HepG2 (cell line): ENCODE results near the gene DNAJC5. TPM values are rescaled to one million over a fixed set of nuclear protein-coding genes. Genes with fewer than 3 reads are reported as not detected.

Source experiments
- CREM ChIP-seq, 2 experiments: sonication (generic) in 1 of 2; formaldehyde crosslinking in 1 of 2; IDR thresholded peaks; 2 replicates each; pipeline versions ENCODE4 v1.4.0 to v1.6.1; 2016 to 2020; ENCODE audit warnings: antibody characterized with exemption in 1 of 2, mild to moderate bottlenecking in 1 of 2, missing genetic modification reagents in 1 of 2
- FOXC1 ChIP-seq: sonication (generic); formaldehyde crosslinking; IDR thresholded peaks from 2 replicates; pipeline ENCODE4 v1.8.0; 2022; ENCODE audit warnings: mild to moderate bottlenecking, missing genetic modification reagents, borderline replicate concordance
- GABPA ChIP-seq, 2 experiments: IDR thresholded peaks; 2 replicates each; pipeline ENCODE4 v1.6.1; 2011 to 2016; ENCODE audit warnings: low read depth in 2 of 2, low read length in 1 of 2, missing biosample characterization in 1 of 2, missing genetic modification characterization in 1 of 2
- HOMEZ ChIP-seq: IDR thresholded peaks from 2 replicates; pipeline ENCODE4 v1.6.1; 2016; ENCODE audit warnings: low read depth
- IRX3 ChIP-seq: sonication (generic); formaldehyde crosslinking; IDR thresholded peaks from 2 replicates; pipeline ENCODE4 v1.8.1; 2023; ENCODE audit warnings: mild to moderate bottlenecking, low read depth, missing genetic modification reagents, borderline replicate concordance
- KLF11 ChIP-seq: IDR thresholded peaks from 2 replicates; pipeline ENCODE4 v1.6.1; 2016; ENCODE audit warnings: missing compliant biosample characterization
- MAX ChIP-seq: IDR thresholded peaks from 2 replicates; pipeline ENCODE4 v1.6.1; 2012; ENCODE audit warnings: inconsistent platforms
- MBD4 ChIP-seq: IDR thresholded peaks from 2 replicates; pipeline ENCODE4 v1.6.1; 2012; ENCODE audit warnings: low read length, inconsistent platforms, borderline replicate concordance
- PHF21A ChIP-seq: sonication (generic); formaldehyde crosslinking; IDR thresholded peaks from 2 replicates; pipeline ENCODE4 v1.5.0; 2020; ENCODE audit warnings: mild to moderate bottlenecking, missing genetic modification reagents
- PRDM15 ChIP-seq: sonication (generic); formaldehyde crosslinking; IDR thresholded peaks from 2 replicates; pipeline ENCODE4 v1.4.0; 2020; ENCODE audit warnings: missing genetic modification reagents
- STAG1 ChIP-seq: sonication (generic); formaldehyde crosslinking; IDR thresholded peaks from 2 replicates; pipeline ENCODE4 v1.4.0; 2020; ENCODE audit warnings: missing genetic modification reagents
- TCF12 ChIP-seq, 2 experiments: fragments of 450-650 bp in 1 of 2; sonication (generic) in 1 of 2; formaldehyde crosslinking in 1 of 2; IDR thresholded peaks; 2 replicates each; pipeline versions ENCODE4 v1.6.1 to v1.8.0; 2017 to 2022; ENCODE audit warnings: antibody characterized with exemption in 1 of 2, mild to moderate bottlenecking in 1 of 2, missing genetic modification reagents in 1 of 2, moderate library complexity in 1 of 2
- ZEB1 ChIP-seq: IDR thresholded peaks from 2 replicates; pipeline ENCODE4 v1.6.1; 2012; ENCODE audit warnings: mild to moderate bottlenecking, low read depth, inconsistent platforms; ENCODE audit not compliant: insufficient replicate concordance
- ZNF20 ChIP-seq: sonication (generic); formaldehyde crosslinking; IDR thresholded peaks from 2 replicates; pipeline ENCODE4 v1.4.0; 2020; ENCODE audit warnings: mild to moderate bottlenecking, moderate library complexity, missing genetic modification reagents
- ZNF264 ChIP-seq: sonication (generic); formaldehyde crosslinking; IDR thresholded peaks from 2 replicates; pipeline ENCODE4 v1.4.0; 2020; ENCODE audit warnings: missing genetic modification reagents
- ZNF274 ChIP-seq: sonication (generic); formaldehyde crosslinking; IDR thresholded peaks from 2 replicates; pipeline ENCODE4 v1.5.1; 2020; ENCODE audit warnings: mild to moderate bottlenecking, missing genetic modification reagents
- ZNF710 ChIP-seq: sonication (generic); formaldehyde crosslinking; IDR thresholded peaks from 2 replicates; pipeline ENCODE4 v1.5.0; 2020; ENCODE audit warnings: mild to moderate bottlenecking, missing genetic modification reagents, borderline replicate concordance
- polyA plus RNA-seq, 8 experiments: library from polyadenylated mRNA; depleted of rRNA in 3 of 8; stranded (reverse) in 7 of 8; unstranded in 1 of 8; fragments of >200 nt; fragmentation: Illumina TruSeq in 4 of 8; extraction: Trizol in 4 of 8; gene quantifications; 2 replicates each; pipeline versions ENCODE4 v1.2.1 to v1.2.3, GENCODE V29; 2011 to 2016; ENCODE audit warnings: low read depth in 4 of 8, missing spikeins in 1 of 8, mixed read lengths in 1 of 8; ENCODE audit not compliant: insufficient read depth in 1 of 8
- total RNA-seq, 5 experiments: library from RNA; depleted of rRNA; stranded (reverse); fragments of >200 nt; fragmentation: Illumina TruSeq; extraction: Trizol; gene quantifications; 2 replicates each; pipeline ENCODE4 v1.2.3, GENCODE V29; 2016; ENCODE audit warnings: low read depth in 1 of 5

Gene DNAJC5
- total and polyA plus RNA-seq, 2 of the 13 experiments (the other 11 are each of a cell fraction or from before 2014, with no cell fraction given): 42.8 to 64.5 TPM

- TF ChIP-seq ZNF710 (CRISPR knock-in tag) (peak; percentile 73; the same call in 1 of the 2 replicates), PHF21A (CRISPR knock-in tag) (peak; percentile 66), STAG1 (CRISPR knock-in tag) (0 out of 2 replicates have a peak, but pooled peaks have one; percentile 11), ZNF264 (CRISPR knock-in tag) (peak; percentile 32; the same call in 1 of the 2 replicates), KLF11 (CRISPR knock-in tag) (no peak), ZNF20 (CRISPR knock-in tag) (0 out of 2 replicates have a peak, but pooled peaks have one; percentile 9), FOXC1 (peak; percentile 77), GABPA (IDR thresholded peaks at IDR 0.05; ENCODE audit: low read depth, low read length) (no peak), GABPA (CRISPR knock-in tag; IDR thresholded peaks at IDR 0.05; ENCODE audit: low read depth) (peak; percentile 44; the same call in 1 of the 2 replicates), CREM (IDR thresholded peaks at IDR 0.05) (no peak), CREM (CRISPR knock-in tag; IDR thresholded peaks at IDR 0.05) (no peak), IRX3 (CRISPR knock-in tag) (peak; percentile 75; the same call in 1 of the 2 replicates), TCF12 (IDR thresholded peaks at IDR 0.05) (no peak), TCF12 (CRISPR knock-in tag; IDR thresholded peaks at IDR 0.05) (0 out of 2 replicates have a peak, but pooled peaks have one; percentile 46), MAX (peak; percentile 62), HOMEZ (0 out of 2 replicates have a peak, but pooled peaks have one; percentile 46), ZEB1 (peak; percentile 21), ZNF274 (peak; percentile 56), MBD4 (no peak), PRDM15 (no peak)
These were observed 84.8 kb downstream of the DNAJC5 start, which contains the start of gene SAMD10 (continued) for GRCh38 chr20:63979557-63980316.
